Fibroblast of lung (primary cell): ENCODE results near the gene CRACR2B. TPM values are rescaled to one million over a fixed set of nuclear protein-coding genes. Genes with fewer than 3 reads are reported as not detected.

Experiments
- DNase-seq, 2 donors: peaks; one replicate each; pipeline versions ENCODE4 v3.0.0 to v3.0.0-alpha.2; 2010; ENCODE audit warnings: low read depth in 2 of 2
- H2AFZ ChIP-seq: 2 replicates; pipeline ENCODE4 v1.5.1; 2012; ENCODE audit warnings: low read length, control low read depth, inconsistent platforms
- H3K27ac ChIP-seq: 2 replicates; pipeline ENCODE4 v1.5.1; 2011; ENCODE audit warnings: low read length, control low read depth; ENCODE audit not compliant: insufficient read depth
- H3K27me3 ChIP-seq: 2 replicates; pipeline ENCODE4 v1.5.1; 2011; ENCODE audit warnings: mild to moderate bottlenecking, low read length; ENCODE audit not compliant: control insufficient read depth, insufficient read depth
- H3K36me3 ChIP-seq: 2 replicates; pipeline ENCODE4 v1.5.1; 2011; ENCODE audit warnings: low read length; ENCODE audit not compliant: control insufficient read depth, insufficient read depth
- H3K4me1 ChIP-seq: 2 replicates; pipeline ENCODE4 v1.5.1; 2011; ENCODE audit warnings: low read length; ENCODE audit not compliant: control insufficient read depth, insufficient read depth; ENCODE audit errors: extremely low read depth
- H3K4me2 ChIP-seq: 2 replicates; pipeline ENCODE4 v1.5.1; 2011; ENCODE audit warnings: low read length, control low read depth; ENCODE audit not compliant: insufficient read depth; ENCODE audit errors: extremely low read depth
- H3K4me3 ChIP-seq, 4 experiments: fragments of 200-600 bp in 1 of 4; sonication (generic) in 1 of 4; replicated peaks in 1 of 4; 2 replicates each; pipeline ENCODE4 v1.5.1; 2011 to 2016; ENCODE audit warnings: low read length in 4 of 4, low read depth in 3 of 4, mild to moderate bottlenecking in 3 of 4, control low read depth in 2 of 4, inconsistent platforms in 1 of 4, mixed read lengths in 1 of 4; ENCODE audit not compliant: insufficient read depth in 1 of 4; ENCODE audit errors: control extremely low read depth in 1 of 4
- H3K79me2 ChIP-seq: 2 replicates; pipeline ENCODE4 v1.5.1; 2012; ENCODE audit warnings: mild to moderate bottlenecking, low read length, inconsistent platforms; ENCODE audit not compliant: control insufficient read depth, insufficient read depth
- H3K9ac ChIP-seq: 2 replicates; pipeline ENCODE4 v1.5.1; 2011; ENCODE audit warnings: mild to moderate bottlenecking, low read length, control low read depth; ENCODE audit not compliant: insufficient read depth
- H3K9me3 ChIP-seq: 2 replicates; pipeline ENCODE4 v1.5.1; 2012; ENCODE audit warnings: low read depth, low read length; ENCODE audit not compliant: control insufficient read depth, insufficient read depth
- H4K20me1 ChIP-seq: 2 replicates; pipeline ENCODE4 v1.5.1; 2011; ENCODE audit warnings: low read length; ENCODE audit not compliant: control insufficient read depth, insufficient read depth; ENCODE audit errors: extremely low read depth
- EZH2 ChIP-seq: IDR thresholded peaks from 2 replicates; pipeline ENCODE4 v1.5.1; 2012; ENCODE audit warnings: low read length, control low read depth, mild to moderate bottlenecking; ENCODE audit errors: missing control alignments
- polyA plus RNA-seq, 2 donors: library from polyadenylated mRNA; depleted of rRNA in 1 of 2; stranded (reverse) in 1 of 2; unstranded in 1 of 2; fragments of >200 nt; gene quantifications; 2 replicates each; pipeline ENCODE4 v1.2.1, GENCODE V29; 2011 to 2012; ENCODE audit warnings: missing spikeins in 1 of 2
- total RNA-seq: library from RNA; depleted of rRNA; stranded (reverse); fragments of >200 nt; gene quantifications from 2 replicates; pipeline ENCODE4 v1.2.1, GENCODE V29; 2014
- TF ChIP-seq, protein P1 (sequence below), 2 donors: IDR thresholded peaks in 1 of 2; conservative IDR thresholded peaks in 1 of 2; 1 replicate in 1 of 2; 2 replicates in 1 of 2; pipeline ENCODE4 v1.5.1; 2011 to 2012; ENCODE audit warnings: low read length in 2 of 2, control low read depth in 1 of 2, inconsistent platforms in 1 of 2, low read depth in 1 of 2, mild to moderate bottlenecking in 1 of 2

Gene CRACR2B
- total and polyA plus RNA-seq, 2 donors (not counting 1 experiment from before 2014, with no cell fraction given) = 0.11 to 0.66 TPM

DNA sequence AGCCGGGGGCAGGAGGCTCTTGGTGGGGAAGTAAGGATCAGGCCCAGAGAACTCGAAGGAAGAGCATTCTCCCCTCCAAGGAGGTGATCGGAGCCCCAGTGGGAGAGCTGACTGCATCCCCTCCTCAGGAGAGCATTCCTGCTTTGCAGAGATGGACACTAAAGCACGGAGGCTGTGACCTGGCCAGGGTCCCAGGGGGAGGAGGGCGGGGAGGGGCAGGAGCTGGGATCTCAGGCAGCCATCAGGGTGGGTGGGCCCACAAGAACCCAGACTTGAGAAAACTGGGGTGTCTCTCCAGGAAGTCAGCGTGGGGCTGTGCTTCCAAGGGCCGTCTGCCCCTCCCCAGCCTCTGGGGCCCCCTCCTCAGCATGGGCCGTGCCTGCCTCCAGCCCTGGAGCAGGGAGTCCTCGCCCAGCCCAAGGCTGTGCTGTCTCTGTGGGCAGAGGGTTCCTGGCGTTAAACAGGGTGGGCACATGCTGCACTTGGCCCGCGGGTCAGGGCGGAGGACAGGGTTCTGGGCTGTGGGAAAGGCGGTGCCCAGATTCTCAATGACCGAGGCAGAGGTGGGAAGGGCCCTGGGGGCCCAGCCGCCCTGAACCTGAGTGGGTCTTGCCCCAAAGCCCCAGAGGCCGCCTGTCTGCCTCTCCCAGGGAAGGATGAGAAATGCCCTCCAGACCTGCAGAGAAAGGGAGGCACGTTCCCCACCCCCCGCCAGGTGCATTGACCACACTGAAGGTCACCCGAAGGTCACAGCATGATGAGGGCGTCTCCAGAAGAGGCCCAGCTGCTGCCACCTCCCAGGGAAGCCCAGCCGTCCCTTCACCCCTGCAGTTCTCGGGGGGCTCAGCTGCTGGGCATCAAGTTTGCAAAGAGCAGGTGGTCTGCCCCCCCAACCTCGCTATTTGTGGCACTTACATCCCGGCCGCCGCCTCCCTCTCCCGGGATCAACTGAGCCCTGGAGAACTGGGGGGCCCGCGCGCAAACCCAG lies 38.5 kb upstream of the CRACR2B start:
- DNase-seq = no peak
- Histone ChIP-seq H2AFZ (no peak overlapping the region), H3K4me1 (no peaks in the 10 kb centered on the region), H4K20me1 (no peaks in the 10 kb centered on the region), H3K79me2 (no peaks in the 10 kb centered on the region), H3K36me3 (peaks cover 8% of the 10 kb centered on the region), H3K27me3 (no peaks in the 10 kb centered on the region), H3K9ac (no peak overlapping the region), H3K27ac (no peak overlapping the region), H3K4me3 (peak overlapping the region in 2 of 4 experiments; percentile 36 to 51), H3K9me3 (no peaks in the 10 kb centered on the region), H3K4me2 (peak overlapping the region; percentile 49)
- TF ChIP-seq, protein P1, sequence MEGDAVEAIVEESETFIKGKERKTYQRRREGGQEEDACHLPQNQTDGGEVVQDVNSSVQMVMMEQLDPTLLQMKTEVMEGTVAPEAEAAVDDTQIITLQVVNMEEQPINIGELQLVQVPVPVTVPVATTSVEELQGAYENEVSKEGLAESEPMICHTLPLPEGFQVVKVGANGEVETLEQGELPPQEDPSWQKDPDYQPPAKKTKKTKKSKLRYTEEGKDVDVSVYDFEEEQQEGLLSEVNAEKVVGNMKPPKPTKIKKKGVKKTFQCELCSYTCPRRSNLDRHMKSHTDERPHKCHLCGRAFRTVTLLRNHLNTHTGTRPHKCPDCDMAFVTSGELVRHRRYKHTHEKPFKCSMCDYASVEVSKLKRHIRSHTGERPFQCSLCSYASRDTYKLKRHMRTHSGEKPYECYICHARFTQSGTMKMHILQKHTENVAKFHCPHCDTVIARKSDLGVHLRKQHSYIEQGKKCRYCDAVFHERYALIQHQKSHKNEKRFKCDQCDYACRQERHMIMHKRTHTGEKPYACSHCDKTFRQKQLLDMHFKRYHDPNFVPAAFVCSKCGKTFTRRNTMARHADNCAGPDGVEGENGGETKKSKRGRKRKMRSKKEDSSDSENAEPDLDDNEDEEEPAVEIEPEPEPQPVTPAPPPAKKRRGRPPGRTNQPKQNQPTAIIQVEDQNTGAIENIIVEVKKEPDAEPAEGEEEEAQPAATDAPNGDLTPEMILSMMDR (conservative IDR thresholded peaks at IDR 0.05 in 1 of 2, IDR thresholded peaks at IDR 0.05 in 1 of 2; ENCODE audit: low read depth in 1 of 2, low read length in 2 of 2) = no peak
- no peak for TF ChIP-seq EZH2

DNA sequence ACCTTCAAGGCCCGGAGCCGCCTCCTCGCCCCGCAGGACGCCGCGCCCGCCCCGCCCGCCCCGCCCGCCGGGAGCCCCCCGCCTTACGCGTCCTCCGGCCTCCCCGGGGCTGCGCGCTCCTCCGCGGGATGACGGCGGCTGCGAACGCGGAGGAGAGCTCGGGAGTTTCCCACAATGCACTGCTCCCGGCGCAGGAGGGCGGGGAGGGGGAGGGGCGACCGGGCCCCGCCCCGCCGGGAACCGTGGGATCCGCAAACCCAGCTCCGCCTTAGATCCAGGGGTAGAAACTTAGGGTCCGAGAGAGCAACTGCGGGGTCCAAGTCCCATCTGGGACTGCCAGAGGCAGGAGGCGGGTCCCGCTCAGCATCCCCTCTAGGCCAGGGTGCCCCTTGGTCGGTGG lies 37.8 kb upstream of the CRACR2B start, which contains the start of gene CEND1:
Gene CEND1, minus strand, starts transcription at position 148 of the 400 bp plus-strand sequence. CDS start 1,514 bp downstream, outside the sequence.
- no peak within 1 kb of the TSS for H3K9ac ChIP-seq
- peak within 1 kb of the TSS in 2 of 4 experiments; percentile 36 to 51 for H3K4me3 ChIP-seq
- TF ChIP-seq, protein P1 (conservative IDR thresholded peaks at IDR 0.05 in 1 of 2, IDR thresholded peaks at IDR 0.05 in 1 of 2; ENCODE audit: low read depth in 1 of 2, low read length in 2 of 2) = no peak
- TF ChIP-seq EZH2 = no peak
- no peaks in the 10 kb centered on the region for H4K20me1 ChIP-seq
- peak within 1 kb of the TSS; percentile 49 for H3K4me2 ChIP-seq
- no peaks in the 10 kb centered on the region for H3K4me1 ChIP-seq
- H3K27ac ChIP-seq = no peak within 1 kb of the TSS
- no peak within 1 kb of the TSS for H2AFZ ChIP-seq
- peaks cover 13% of the 10 kb centered on the region for H3K36me3 ChIP-seq
- H3K27me3 ChIP-seq = no peaks in the 10 kb centered on the region
- peak; percentile 34 to 56 for DNase-seq
- H3K79me2 ChIP-seq = peaks cover 4% of the 10 kb centered on the region
- H3K9me3 ChIP-seq = no peaks in the 10 kb centered on the region

DNA sequence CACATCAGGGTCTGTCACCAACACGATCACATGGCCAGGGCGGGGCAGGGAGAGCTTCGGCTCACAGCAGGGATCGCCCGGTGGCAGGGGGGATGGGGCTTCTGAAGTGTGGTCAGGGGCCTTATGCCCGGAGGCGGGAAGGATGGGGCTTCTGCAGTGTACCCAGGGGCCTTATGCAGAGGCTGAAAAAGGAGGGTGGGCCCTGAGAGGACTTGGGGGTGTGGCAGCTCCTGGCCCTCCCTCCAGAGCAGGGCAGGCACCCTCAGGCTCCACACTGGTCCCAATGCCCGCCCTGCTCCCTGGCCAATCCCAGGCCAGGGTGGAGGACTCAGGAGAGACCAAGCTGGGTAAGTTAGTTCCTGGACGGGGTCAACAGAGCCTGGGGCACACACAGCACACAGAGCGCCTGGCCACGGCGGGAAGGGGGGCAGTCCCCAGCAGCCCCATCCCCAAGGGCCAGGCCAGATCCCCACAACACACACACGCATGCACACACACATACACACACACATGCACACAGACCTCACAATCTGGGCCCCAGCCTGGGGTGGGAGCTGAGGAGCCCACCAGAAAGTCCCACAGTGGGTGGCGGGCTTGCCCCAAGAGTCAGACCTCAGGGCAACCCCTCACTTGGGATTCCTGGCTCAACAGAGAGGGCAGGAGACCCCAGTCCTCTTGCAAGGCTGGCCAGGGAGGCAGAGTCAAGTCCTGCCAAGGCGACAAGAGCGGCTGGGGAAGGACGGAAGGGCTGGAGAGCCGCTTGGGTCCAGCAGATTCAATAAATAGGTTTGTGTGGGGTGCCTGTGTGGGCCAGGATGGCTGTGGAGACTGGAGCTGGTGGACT lies 36.8 kb upstream of the CRACR2B start:
- no peaks in the 10 kb centered on the region for H4K20me1 ChIP-seq
- H3K4me3 ChIP-seq = no peak overlapping the region
- H3K4me1 ChIP-seq = no peaks in the 10 kb centered on the region
- no peaks in the 10 kb centered on the region for H3K9me3 ChIP-seq
- DNase-seq = peak; percentile 26 to 47
- H3K36me3 ChIP-seq = peaks cover 13% of the 10 kb centered on the region
- no peak overlapping the region for H2AFZ ChIP-seq
- H3K9ac ChIP-seq = no peak overlapping the region
- no peaks in the 10 kb centered on the region for H3K27me3 ChIP-seq
- peaks cover 13% of the 10 kb centered on the region for H3K79me2 ChIP-seq
- no peak overlapping the region for H3K27ac ChIP-seq
- H3K4me2 ChIP-seq = no peak overlapping the region
- TF ChIP-seq EZH2 = no peak
- TF ChIP-seq, protein P1 (conservative IDR thresholded peaks at IDR 0.05 in 1 of 2, IDR thresholded peaks at IDR 0.05 in 1 of 2; ENCODE audit: low read depth in 1 of 2, low read length in 2 of 2) = no peak
